ENCODE results near the gene UTP20.

UTP20 gene

DNA sequence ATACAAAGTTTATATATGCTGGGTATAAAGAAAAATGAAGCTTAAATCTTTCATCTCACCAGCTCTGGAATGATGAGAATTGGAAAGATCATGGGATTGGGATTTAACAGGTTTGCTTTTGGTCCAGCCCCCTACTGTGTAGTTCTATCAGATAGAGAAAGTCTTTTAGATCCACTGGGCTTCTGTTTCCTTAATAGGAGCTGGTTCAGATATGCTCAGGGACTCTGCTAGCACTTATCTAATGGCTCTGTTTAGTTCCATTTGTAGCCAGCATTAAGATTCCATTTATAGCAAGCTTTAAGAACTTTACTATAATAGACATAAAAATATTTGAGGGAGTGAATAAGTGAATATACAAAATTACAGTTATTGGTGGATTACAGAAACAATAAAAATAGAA, 42.6 kb downstream of the UTP20 start:
- Histone ChIP-seq H3K4me3 (no peak overlapping the region), H3K27ac (no peak overlapping the region)
- TF ChIP-seq, protein P1, sequence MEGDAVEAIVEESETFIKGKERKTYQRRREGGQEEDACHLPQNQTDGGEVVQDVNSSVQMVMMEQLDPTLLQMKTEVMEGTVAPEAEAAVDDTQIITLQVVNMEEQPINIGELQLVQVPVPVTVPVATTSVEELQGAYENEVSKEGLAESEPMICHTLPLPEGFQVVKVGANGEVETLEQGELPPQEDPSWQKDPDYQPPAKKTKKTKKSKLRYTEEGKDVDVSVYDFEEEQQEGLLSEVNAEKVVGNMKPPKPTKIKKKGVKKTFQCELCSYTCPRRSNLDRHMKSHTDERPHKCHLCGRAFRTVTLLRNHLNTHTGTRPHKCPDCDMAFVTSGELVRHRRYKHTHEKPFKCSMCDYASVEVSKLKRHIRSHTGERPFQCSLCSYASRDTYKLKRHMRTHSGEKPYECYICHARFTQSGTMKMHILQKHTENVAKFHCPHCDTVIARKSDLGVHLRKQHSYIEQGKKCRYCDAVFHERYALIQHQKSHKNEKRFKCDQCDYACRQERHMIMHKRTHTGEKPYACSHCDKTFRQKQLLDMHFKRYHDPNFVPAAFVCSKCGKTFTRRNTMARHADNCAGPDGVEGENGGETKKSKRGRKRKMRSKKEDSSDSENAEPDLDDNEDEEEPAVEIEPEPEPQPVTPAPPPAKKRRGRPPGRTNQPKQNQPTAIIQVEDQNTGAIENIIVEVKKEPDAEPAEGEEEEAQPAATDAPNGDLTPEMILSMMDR (IDR thresholded peaks at IDR 0.05): no peak
- no peak for DNase-seq (ENCODE audit: low spot score)

DNA sequence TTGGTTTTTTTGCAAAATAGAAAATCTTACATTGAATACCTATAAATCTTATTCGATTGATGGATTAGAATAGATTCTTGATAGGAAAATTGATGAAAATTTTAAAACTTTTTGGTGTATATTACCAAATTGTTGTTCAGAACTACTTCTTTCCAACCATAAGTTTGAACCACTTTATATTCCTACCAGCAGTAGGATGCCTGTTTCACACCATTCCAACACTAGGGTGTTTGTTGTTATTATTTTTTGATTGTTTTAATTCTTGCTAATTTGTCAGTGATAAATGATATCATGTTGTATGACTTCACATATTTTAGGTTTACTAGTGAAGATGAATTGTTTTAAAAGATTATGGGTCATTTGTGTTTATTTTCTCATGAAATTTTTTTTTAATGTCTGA, 43.4 kb downstream of the UTP20 start:
- Histone ChIP-seq H3K27ac (no peak overlapping the region), H3K4me3 (no peak overlapping the region)
- no peak for DNase-seq (ENCODE audit: low spot score)
- TF ChIP-seq, protein P1 (IDR thresholded peaks at IDR 0.05): no peak

DNA sequence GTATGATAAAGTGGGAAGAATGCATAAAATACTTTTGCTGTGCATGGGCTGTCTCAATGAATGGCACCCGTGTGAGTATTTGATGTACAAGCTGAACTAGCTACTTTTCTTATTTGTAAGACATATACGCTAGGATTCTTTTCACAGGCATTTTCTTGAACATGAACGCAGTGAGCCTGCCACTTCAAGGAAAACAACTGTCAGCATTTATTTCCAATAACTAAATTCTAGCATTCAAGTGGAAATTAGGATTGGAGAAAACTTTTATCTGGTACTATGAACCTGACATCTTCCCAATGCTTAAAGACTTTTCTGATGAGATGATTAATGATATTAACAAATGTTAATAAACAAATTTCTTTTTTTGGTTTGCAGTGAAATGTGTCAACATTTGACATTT, 45.7 kb downstream of the UTP20 start:
- no peak overlapping the region for H3K4me3 ChIP-seq
- TF ChIP-seq, protein P1 (IDR thresholded peaks at IDR 0.05): no peak
- no peak for DNase-seq (ENCODE audit: low spot score)
- no peak overlapping the region for H3K27ac ChIP-seq

DNA sequence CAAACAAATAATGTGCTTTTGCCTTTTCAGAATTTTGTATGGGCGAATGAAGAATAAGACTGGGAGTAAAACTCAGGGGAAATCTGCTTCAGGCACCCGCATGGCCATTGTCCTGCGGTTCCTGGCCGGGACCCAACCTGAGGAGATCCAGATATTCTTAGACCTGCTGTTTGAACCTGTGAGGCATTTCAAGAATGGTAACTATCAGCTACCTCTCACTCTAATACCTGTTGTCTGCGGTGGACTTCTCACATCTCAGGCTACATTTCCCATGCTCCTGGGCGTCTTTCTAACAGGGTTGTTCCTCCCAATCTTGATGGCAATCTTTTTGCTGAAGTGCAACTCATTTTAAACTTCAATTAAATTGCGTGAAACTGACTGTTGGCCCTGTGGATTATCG, 47.1 kb downstream of the UTP20 start:
- Histone ChIP-seq H3K27ac (no peak overlapping the region), H3K4me3 (no peak overlapping the region)
- DNase-seq (ENCODE audit: low spot score): no peak
- TF ChIP-seq, protein P1 (IDR thresholded peaks at IDR 0.05): no peak

DNA sequence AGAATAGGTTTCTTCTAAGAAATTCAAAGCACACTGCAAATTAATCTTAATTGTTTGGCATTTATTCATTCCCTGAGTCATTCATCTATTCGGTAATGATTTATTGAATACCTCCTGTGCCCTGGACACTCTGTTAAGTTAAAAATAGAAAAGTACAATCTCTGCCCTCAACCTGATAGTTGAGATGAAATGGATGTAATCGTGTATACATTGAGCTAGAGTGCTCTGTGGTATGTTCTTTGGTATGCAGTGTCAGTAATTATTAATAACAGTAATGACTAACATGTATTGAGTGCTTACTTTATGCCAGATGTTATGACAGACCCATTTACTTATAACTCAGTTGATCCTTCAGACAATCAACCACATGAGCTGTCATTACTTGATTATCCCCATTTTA, 47.6 kb downstream of the UTP20 start:
- Histone ChIP-seq H3K27ac (no peak overlapping the region), H3K4me3 (no peak overlapping the region)
- no peak for DNase-seq (ENCODE audit: low spot score)
- TF ChIP-seq, protein P1 (IDR thresholded peaks at IDR 0.05): no peak

DNA sequence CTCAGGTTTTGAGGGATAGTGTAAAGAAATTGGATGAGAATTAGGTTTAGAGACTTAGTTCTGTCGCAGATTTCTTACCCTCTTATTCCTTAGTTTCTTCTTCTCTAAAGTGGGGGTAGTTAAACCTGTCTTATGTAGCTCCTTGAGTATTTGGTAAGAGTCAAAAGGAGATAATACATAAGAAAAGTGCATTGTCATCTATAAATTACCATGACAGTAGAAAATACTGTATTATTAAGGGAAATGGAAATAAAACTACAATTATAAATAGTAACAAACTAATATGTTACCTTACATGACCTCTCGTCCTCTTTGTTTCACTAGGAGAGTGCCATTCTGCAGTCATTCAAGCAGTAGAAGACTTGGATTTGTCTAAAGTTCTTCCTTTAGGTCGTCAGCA, 49.0 kb downstream of the UTP20 start:
- Histone ChIP-seq H3K4me3 (no peak overlapping the region), H3K27ac (no peak overlapping the region)
- TF ChIP-seq, protein P1 (IDR thresholded peaks at IDR 0.05): no peak
- DNase-seq (ENCODE audit: low spot score): no peak

DNA sequence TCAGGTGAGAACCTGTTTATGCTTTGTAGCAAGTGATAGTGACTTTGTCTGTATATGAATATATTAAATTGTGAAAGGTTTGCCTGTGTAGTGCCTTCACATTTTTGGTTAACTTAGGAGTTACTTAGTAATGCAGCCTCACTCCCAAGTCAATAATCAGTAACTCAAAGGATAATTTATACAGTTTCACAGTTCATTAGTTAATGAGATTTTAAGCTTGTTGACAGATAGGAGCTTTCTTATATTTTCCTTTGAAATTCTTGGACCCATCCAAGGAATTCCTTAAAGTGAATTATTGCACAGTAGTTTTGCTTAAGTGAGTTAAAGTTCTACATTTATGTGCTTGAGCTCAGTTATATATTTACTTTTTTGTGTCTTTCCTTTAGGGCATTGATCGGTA, 50.7 kb downstream of the UTP20 start:
- no peak overlapping the region for H3K27ac ChIP-seq
- DNase-seq (ENCODE audit: low spot score): no peak
- no peak overlapping the region for H3K4me3 ChIP-seq
- TF ChIP-seq, protein P1 (IDR thresholded peaks at IDR 0.05): no peak

Measured in coronary artery (tissue), 2 donors.